Transverse colon (tissue), 4 donors: ENCODE measurements around the gene ITGB5.

Experiments
- EP300 ChIP-seq: sonication (generic); formaldehyde crosslinking; IDR thresholded peaks from one replicate; pipeline ENCODE4 v1.6.1; 2017; ENCODE audit warnings: antibody characterized with exemption, low read depth
- POLR2A ChIP-seq: fragments of 450-650 bp; IDR thresholded peaks from one replicate; pipeline ENCODE4 v1.6.1; 2016; ENCODE audit warnings: antibody characterized with exemption, mild to moderate bottlenecking, moderate library complexity
- POLR2AphosphoS5 ChIP-seq, 3 donors: sonication (generic); formaldehyde crosslinking; IDR thresholded peaks; one replicate each; pipeline ENCODE4 v1.6.1; 2016; ENCODE audit warnings: antibody characterized with exemption in 3 of 3
- TF ChIP-seq, protein P1 (sequence below), 5 experiments: fragments of 200-600 bp in 3 of 5; fragments of 450-650 bp in 2 of 5; sonication (generic) in 3 of 5; IDR thresholded peaks; 1 replicate in 2 of 5; 2 replicates in 3 of 5; pipeline ENCODE4 v1.5.1; 2016 to 2017; ENCODE audit warnings: antibody characterized with exemption in 5 of 5, inconsistent platforms in 3 of 5, mild to moderate bottlenecking in 2 of 5, moderate library complexity in 1 of 5

DNA sequence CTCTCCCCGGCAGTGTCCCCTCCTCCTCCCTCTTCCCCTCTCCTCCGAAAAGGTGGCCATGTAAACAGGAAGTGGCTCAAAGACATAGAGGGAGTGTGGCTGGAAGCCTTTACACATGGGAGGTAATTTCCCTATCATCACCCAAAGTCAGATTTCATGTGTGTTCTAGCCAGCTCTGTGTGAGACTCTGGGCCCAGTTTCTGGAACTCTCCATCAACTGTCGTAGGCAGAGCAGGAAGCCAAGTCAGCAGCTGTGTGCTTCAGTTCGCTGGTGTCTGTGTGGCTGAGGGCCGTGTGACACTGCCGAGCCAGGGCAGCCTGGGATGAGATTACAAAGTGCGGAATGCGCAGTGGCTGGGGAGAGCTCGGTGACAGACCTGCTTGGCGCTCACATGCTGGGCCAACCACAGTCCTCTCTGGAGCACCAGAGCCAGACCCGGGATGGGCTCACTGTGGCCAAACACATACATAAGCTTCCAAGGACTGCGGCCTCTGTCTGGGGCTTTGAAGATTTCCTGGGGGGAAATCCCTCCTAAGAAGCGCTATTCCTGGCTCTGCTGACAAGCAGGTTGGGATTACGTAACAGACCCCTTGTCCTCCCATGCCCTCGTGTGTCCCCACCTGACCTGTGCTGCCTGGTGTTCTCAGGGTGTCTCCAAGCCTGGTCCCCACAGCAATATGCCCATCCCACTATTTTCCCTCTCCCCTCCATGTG is 106.2 kb downstream of the ITGB5 start:
- TF ChIP-seq, protein P1, sequence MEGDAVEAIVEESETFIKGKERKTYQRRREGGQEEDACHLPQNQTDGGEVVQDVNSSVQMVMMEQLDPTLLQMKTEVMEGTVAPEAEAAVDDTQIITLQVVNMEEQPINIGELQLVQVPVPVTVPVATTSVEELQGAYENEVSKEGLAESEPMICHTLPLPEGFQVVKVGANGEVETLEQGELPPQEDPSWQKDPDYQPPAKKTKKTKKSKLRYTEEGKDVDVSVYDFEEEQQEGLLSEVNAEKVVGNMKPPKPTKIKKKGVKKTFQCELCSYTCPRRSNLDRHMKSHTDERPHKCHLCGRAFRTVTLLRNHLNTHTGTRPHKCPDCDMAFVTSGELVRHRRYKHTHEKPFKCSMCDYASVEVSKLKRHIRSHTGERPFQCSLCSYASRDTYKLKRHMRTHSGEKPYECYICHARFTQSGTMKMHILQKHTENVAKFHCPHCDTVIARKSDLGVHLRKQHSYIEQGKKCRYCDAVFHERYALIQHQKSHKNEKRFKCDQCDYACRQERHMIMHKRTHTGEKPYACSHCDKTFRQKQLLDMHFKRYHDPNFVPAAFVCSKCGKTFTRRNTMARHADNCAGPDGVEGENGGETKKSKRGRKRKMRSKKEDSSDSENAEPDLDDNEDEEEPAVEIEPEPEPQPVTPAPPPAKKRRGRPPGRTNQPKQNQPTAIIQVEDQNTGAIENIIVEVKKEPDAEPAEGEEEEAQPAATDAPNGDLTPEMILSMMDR (IDR thresholded peaks at IDR 0.05) = no peak
- TF ChIP-seq POLR2A (no peak), EP300 (no peak), POLR2AphosphoS5 (IDR thresholded peaks at IDR 0.05) (peak in 2 of 3 donors; percentile 16 to 36)
